ENCODE data around the gene PCMTD2. TPM values are rescaled to one million over a fixed set of nuclear protein-coding genes. Genes with fewer than 3 reads are reported as not detected.

Gene PCMTD2
- total RNA-seq, 1 donor, result 59.5 TPM

- DNase-seq (ENCODE audit: low read depth in 2 of 3, low spot score in 2 of 3), result no peak
Measured at GRCh38 chr20:64238115-64238825, 17.3 kb upstream of the PCMTD2 start.

GRCh38 chr20:64238851-64239387 is 16.6 kb upstream of the PCMTD2 start:
- no peak for DNase-seq (ENCODE audit: low read depth in 2 of 3, low spot score in 2 of 3)

- DNase-seq (ENCODE audit: low read depth in 2 of 3, low spot score in 2 of 3), result no peak
Measured at GRCh38 chr20:64239449-64240242, 15.9 kb upstream of the PCMTD2 start.

GRCh38 chr20:64240243-64241015 is 15.1 kb upstream of the PCMTD2 start:
- no peak for DNase-seq (ENCODE audit: low read depth in 2 of 3, low spot score in 2 of 3)

- DNase-seq (ENCODE audit: low read depth in 2 of 3, low spot score in 2 of 3), result no peak
Measured at GRCh38 chr20:64241061-64241460, 14.5 kb upstream of the PCMTD2 start.

GRCh38 chr20:64242003-64242796 is 13.3 kb upstream of the PCMTD2 start:
- DNase-seq (ENCODE audit: low read depth in 2 of 3, low spot score in 2 of 3), result no peak

GRCh38 chr20:64242797-64243475 is 12.6 kb upstream of the PCMTD2 start:
- no peak for DNase-seq (ENCODE audit: low read depth in 2 of 3, low spot score in 2 of 3)

- no peak for DNase-seq (ENCODE audit: low read depth in 2 of 3, low spot score in 2 of 3)
Measured at GRCh38 chr20:64244281-64244805, 11.2 kb upstream of the PCMTD2 start.

GRCh38 chr20:64244870-64245603 is 10.5 kb upstream of the PCMTD2 start:
- DNase-seq (ENCODE audit: low read depth in 2 of 3, low spot score in 2 of 3), result peak in 2 of 3 donors; percentile 28 to 48

GRCh38 chr20:64245746-64246595 is 9.6 kb upstream of the PCMTD2 start:
- peak in 1 of 3 donors; percentile 46 for DNase-seq (ENCODE audit: low read depth in 2 of 3, low spot score in 2 of 3)

- no peak for DNase-seq (ENCODE audit: low read depth in 2 of 3, low spot score in 2 of 3)
Measured at GRCh38 chr20:64246616-64247306, 8.8 kb upstream of the PCMTD2 start.

- no peak for DNase-seq (ENCODE audit: low read depth in 2 of 3, low spot score in 2 of 3)
Measured at GRCh38 chr20:64247307-64247618, 8.3 kb upstream of the PCMTD2 start.

- DNase-seq (ENCODE audit: low read depth in 2 of 3, low spot score in 2 of 3), result peak in 1 of 3 donors; percentile 14
Measured at GRCh38 chr20:64247970-64248841, 7.3 kb upstream of the PCMTD2 start.

GRCh38 chr20:64250027-64250426 is 5.5 kb upstream of the PCMTD2 start:
- no peak for DNase-seq (ENCODE audit: low read depth in 2 of 3, low spot score in 2 of 3)

- no peak for DNase-seq (ENCODE audit: low read depth in 2 of 3, low spot score in 2 of 3)
Measured at GRCh38 chr20:64253000-64253383, 2.6 kb upstream of the PCMTD2 start.

- DNase-seq (ENCODE audit: low read depth in 2 of 3, low spot score in 2 of 3), result no peak
Measured at GRCh38 chr20:64253443-64253842, 2.1 kb upstream of the PCMTD2 start.

All from hematopoietic multipotent progenitor cell (in vitro differentiated cells).